ENCODE measurements around the gene HMG20A. TPM values are rescaled to one million over a fixed set of nuclear protein-coding genes. Genes with fewer than 3 reads are reported as not detected.

The HMG20A gene
- total RNA-seq, 1 donor from 2014 or later, result 49.4 TPM

DNA sequence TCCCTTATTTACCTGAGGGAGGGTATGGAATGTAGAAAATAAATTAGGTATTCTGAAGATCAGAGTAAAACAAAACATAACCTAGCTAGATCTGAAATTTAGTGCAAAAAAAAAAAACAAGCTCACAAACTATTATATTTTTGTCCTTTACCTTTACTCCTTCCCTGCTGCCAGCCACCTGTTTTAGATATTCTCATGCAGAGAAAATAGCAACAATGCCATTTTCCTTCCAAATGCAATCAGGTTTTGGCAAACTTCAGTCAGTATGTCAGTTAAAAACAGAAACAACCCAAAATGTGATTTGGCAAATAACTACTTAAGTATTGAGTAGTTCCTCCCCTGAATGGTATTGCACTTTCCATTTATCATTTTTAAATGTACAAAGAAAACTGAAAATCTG is 36.6 kb upstream of the HMG20A start:
- DNase-seq (ENCODE audit: extremely low spot score in 2 of 2), result no peak
- no peaks in the 10 kb centered on the region for H3K9me3 ChIP-seq
- TF ChIP-seq POLR2A (IDR thresholded peaks at IDR 0.05) (no peak), CTCF (IDR thresholded peaks at IDR 0.05) (no peak), POLR2AphosphoS5 (IDR thresholded peaks at IDR 0.05; ENCODE audit: insufficient read depth in 1 of 2, low read depth in 1 of 2) (no peak)
- H3K36me3 ChIP-seq, result no peaks in the 10 kb centered on the region
- intact Hi-C loops (cut with DNase I), result no loop called here
- no peaks in the 10 kb centered on the region for H3K27me3 ChIP-seq
- no peak overlapping the region for H3K4me3 ChIP-seq
- H3K27ac ChIP-seq, result no peak overlapping the region
- peaks cover 39% of the 10 kb centered on the region for H3K4me1 ChIP-seq

GRCh38 chr15:77384589-77385359 is 35.9 kb upstream of the HMG20A start:
- H3K27ac ChIP-seq, result no peak overlapping the region
- H3K27me3 ChIP-seq, result no peaks in the 10 kb centered on the region
- no peaks in the 10 kb centered on the region for H3K9me3 ChIP-seq
- intact Hi-C loops (cut with DNase I), result no loop called here
- TF ChIP-seq CTCF (IDR thresholded peaks at IDR 0.05), result no peak
- no peak for TF ChIP-seq POLR2A (IDR thresholded peaks at IDR 0.05)
- no peak for TF ChIP-seq POLR2AphosphoS5 (IDR thresholded peaks at IDR 0.05; ENCODE audit: insufficient read depth in 1 of 2, low read depth in 1 of 2)
- H3K4me3 ChIP-seq, result no peak overlapping the region
- no peaks in the 10 kb centered on the region for H3K36me3 ChIP-seq
- no peak for DNase-seq (ENCODE audit: extremely low spot score in 2 of 2)
- H3K4me1 ChIP-seq, result peaks cover 39% of the 10 kb centered on the region

- H3K4me3 ChIP-seq, result no peak overlapping the region
- intact Hi-C loops (cut with DNase I), result no loop called here
- TF ChIP-seq POLR2AphosphoS5 (IDR thresholded peaks at IDR 0.05; ENCODE audit: insufficient read depth in 1 of 2, low read depth in 1 of 2) (no peak), CTCF (IDR thresholded peaks at IDR 0.05) (no peak), POLR2A (IDR thresholded peaks at IDR 0.05) (no peak)
Measured at GRCh38 chr15:77386626-77387025, 34.1 kb upstream of the HMG20A start.

GRCh38 chr15:77387365-77388105 is 33.2 kb upstream of the HMG20A start:
- Histone ChIP-seq H3K27ac (no peak overlapping the region), H3K4me3 (no peak overlapping the region), H3K27me3 (no peaks in the 10 kb centered on the region), H3K4me1 (peaks cover 39% of the 10 kb centered on the region), H3K9me3 (no peaks in the 10 kb centered on the region), H3K36me3 (no peaks in the 10 kb centered on the region)
- DNase-seq (ENCODE audit: extremely low spot score in 2 of 2), result no peak
- no peak for TF ChIP-seq CTCF (IDR thresholded peaks at IDR 0.05)
- intact Hi-C loops (cut with DNase I), result no loop called here

More at GRCh38 chr15:77386626-77387025, 34.1 kb upstream of the HMG20A start:
- H3K36me3 ChIP-seq, result no peaks in the 10 kb centered on the region
- peaks cover 39% of the 10 kb centered on the region for H3K4me1 ChIP-seq
- H3K27ac ChIP-seq, result no peak overlapping the region
- DNase-seq (ENCODE audit: extremely low spot score in 2 of 2), result no peak
- H3K27me3 ChIP-seq, result no peaks in the 10 kb centered on the region
- no peaks in the 10 kb centered on the region for H3K9me3 ChIP-seq
